Cardiac septum (tissue), 1 donor: ENCODE results near the gene ESRRA. TPM values are rescaled to one million over a fixed set of nuclear protein-coding genes. Genes with fewer than 3 reads are reported as not detected.
A peak's percentile ranks its signal among the peaks of the same experiment; 100 is the strongest.

ENCODE experiments used
- DNase-seq: peaks from one replicate; pipeline ENCODE4 v3.0.0-alpha.2; 2020; ENCODE audit warnings: low spot score
- intact Hi-C: fragments of 100-400 bp; cut with DNase I; formaldehyde crosslinking; loops from one replicate; pipeline ENCODE4 v1.14.0; 2022
- total RNA-seq: library from RNA; stranded (reverse); fragmentation: NEBNext Ultra II Directional; extraction: Animal tissue kit (Norgen Biotek cat#: 25700); gene quantifications from one replicate; pipeline ENCODE4 v1.2.1, GENCODE V29; 2021
- donor health status: DM: no; HTN: no; CAD: no.

Gene ESRRA
- total RNA-seq, 1 donor from 2014 or later: 116 TPM

- DNase-seq: no peak
- intact Hi-C loops: no loop called here
These were observed 36.1 kb downstream of the ESRRA start for GRCh38 chr11:64341429-64341828.

GRCh38 chr11:64341851-64342791 lies 36.8 kb downstream of the ESRRA start:
- intact Hi-C loops: loop anchor here (2.0 kb wide), 1 partner anchor 23 kb away; the partner anchor contains the start of gene PRDX5
- peak; percentile 96 for DNase-seq

GRCh38 chr11:64342869-64343745 lies 37.8 kb downstream of the ESRRA start:
- intact Hi-C loops: loop anchor here (2.0 kb wide), 1 partner anchor 24 kb away; the partner anchor contains the start of gene PRDX5
- no peak for DNase-seq

- no peak for DNase-seq
These were observed 38.6 kb downstream of the ESRRA start for GRCh38 chr11:64343767-64344559.

GRCh38 chr11:64344787-64345186 lies 39.5 kb downstream of the ESRRA start:
- intact Hi-C loops: no loop called here
- no peak for DNase-seq

More at GRCh38 chr11:64343767-64344559, 38.6 kb downstream of the ESRRA start:
- intact Hi-C loops: loop anchor here (2.0 kb wide), 1 partner anchor 25 kb away; the partner anchor contains the start of gene PRDX5

- DNase-seq: no peak
- intact Hi-C loops: no loop called here
These were observed 42.0 kb downstream of the ESRRA start for GRCh38 chr11:64347193-64347867.

GRCh38 chr11:64348383-64349024 lies 43.2 kb downstream of the ESRRA start:
- no peak for DNase-seq
- intact Hi-C loops: no loop called here

- intact Hi-C loops: no loop called here
- no peak for DNase-seq
These were observed 43.7 kb downstream of the ESRRA start for GRCh38 chr11:64349025-64349387.

- DNase-seq: no peak
These were observed 44.1 kb downstream of the ESRRA start for GRCh38 chr11:64349404-64349803.

GRCh38 chr11:64351136-64351631 lies 45.9 kb downstream of the ESRRA start:
- intact Hi-C loops: no loop called here
- no peak for DNase-seq

More at GRCh38 chr11:64349404-64349803, 44.1 kb downstream of the ESRRA start:
- intact Hi-C loops: no loop called here

- no peak for DNase-seq
- intact Hi-C loops: no loop called here
These were observed 47.0 kb downstream of the ESRRA start for GRCh38 chr11:64352099-64352994.

GRCh38 chr11:64352995-64353714 lies 47.8 kb downstream of the ESRRA start:
- DNase-seq: no peak
- intact Hi-C loops: no loop called here

- intact Hi-C loops: no loop called here
- no peak for DNase-seq
These were observed 48.6 kb downstream of the ESRRA start for GRCh38 chr11:64353715-64354506.

- peak; percentile 86 for DNase-seq
- intact Hi-C loops: no loop called here
These were observed 50.0 kb downstream of the ESRRA start for GRCh38 chr11:64355078-64355940.
